K562 (cell line): Measurements from ENCODE around the gene TBCC. TPM values are rescaled to one million over a fixed set of nuclear protein-coding genes. Genes with fewer than 3 reads are reported as not detected.

Source experiments
- BACH1 ChIP-seq: fragments of 200-800 bp; sonication (Bioruptor generic); IDR thresholded peaks from 2 replicates; pipeline ENCODE4 v1.6.1; 2016; ENCODE audit warnings: missing genetic modification characterization, missing compliant biosample characterization
- CHD1 ChIP-seq: fragments of 200-600 bp; sonication (generic); IDR thresholded peaks from one replicate; pipeline ENCODE4 v1.6.1; 2012; ENCODE audit warnings: mild to moderate bottlenecking, moderate library complexity, low read length, inconsistent platforms
- ELF1 ChIP-seq: fragments of 200-800 bp; sonication (Bioruptor generic); IDR thresholded peaks from 2 replicates; pipeline ENCODE4 v1.6.1; 2016; ENCODE audit warnings: missing genetic modification characterization, missing compliant biosample characterization
- FOXM1 ChIP-seq, 2 experiments: fragments of 450-650 bp in 1 of 2; sonication (generic) in 1 of 2; formaldehyde crosslinking in 1 of 2; IDR thresholded peaks; 2 replicates each; pipeline versions ENCODE4 v1.6.1 to v1.9.0; 2017 to 2022; ENCODE audit warnings: low read depth in 2 of 2, mild to moderate bottlenecking in 2 of 2, missing genetic modification reagents in 1 of 2, moderate library complexity in 1 of 2
- GTF2F1 ChIP-seq: IDR thresholded peaks from 2 replicates; pipeline ENCODE4 v1.6.1; 2011; ENCODE audit warnings: low read depth, low read length, improper control_type of control experiment
- HDAC6 ChIP-seq: IDR thresholded peaks from 2 replicates; pipeline ENCODE4 v1.6.1; 2012; ENCODE audit warnings: low read depth, mild to moderate bottlenecking, control low read depth, inconsistent platforms, low read length, moderate library complexity
- HMGN3 ChIP-seq: IDR thresholded peaks from 2 replicates; pipeline ENCODE4 v1.6.1; 2011; ENCODE audit warnings: borderline replicate concordance, low read depth, mild to moderate bottlenecking, mixed read lengths, low read length; ENCODE audit not compliant: insufficient read length; ENCODE audit errors: extremely low read depth
- MYC ChIP-seq, 2 experiments: fragments of 250-450 bp in 1 of 2; sonication (Bioruptor Pico) in 1 of 2; IDR thresholded peaks; 2 replicates each; pipeline versions ENCODE4 v1.5.1 to v1.6.1; 2012 to 2021; ENCODE audit warnings: low read depth in 2 of 2, borderline replicate concordance in 1 of 2, improper control_type of control experiment in 1 of 2, low read length in 1 of 2, mild to moderate bottlenecking in 1 of 2, moderate library complexity in 1 of 2
- POLR2G ChIP-seq: fragments of 200-400 bp; formaldehyde crosslinking; IDR thresholded peaks from 2 replicates; pipeline ENCODE4 v1.6.1; 2017; ENCODE audit warnings: low read depth, mild to moderate bottlenecking, antibody characterized with exemption, low read length, moderate library complexity
- TRIM28 ChIP-seq: fragments of 450-650 bp; IDR thresholded peaks from 2 replicates; pipeline ENCODE4 v1.6.1; 2017
- YY1 ChIP-seq, 3 experiments: IDR thresholded peaks; 2 replicates each; pipeline ENCODE4 v1.6.1; 2011; ENCODE audit warnings: low read length in 2 of 3, mild to moderate bottlenecking in 2 of 3, moderate library complexity in 2 of 3, borderline replicate concordance in 1 of 3, control low read depth in 1 of 3, low read depth in 1 of 3; ENCODE audit not compliant: insufficient read depth in 3 of 3, insufficient replicate concordance in 2 of 3, control insufficient read depth in 1 of 3, insufficient read length in 1 of 3; ENCODE audit errors: extremely low read depth in 1 of 3
- ZNF766 ChIP-seq: fragments of 200-800 bp; sonication (Bioruptor generic); conservative IDR thresholded peaks from 2 replicates; pipeline ENCODE4 v1.6.1; 2016; ENCODE audit warnings: missing genetic modification characterization, missing compliant biosample characterization
- polyA plus RNA-seq, 8 experiments: library from polyadenylated mRNA; depleted of rRNA in 4 of 8; stranded (reverse) in 5 of 8; unstranded in 3 of 8; fragments of >200 nt; fragmentation: Nextera tagmentation in 2 of 8; fragmentation: Illumina TruSeq in 1 of 8; extraction: Ambion mirVana in 2 of 8; extraction: Trizol in 1 of 8; gene quantifications; 2 replicates each; pipeline versions ENCODE4 v1.2.1 to v1.2.3, GENCODE V29; 2011 to 2014; ENCODE audit warnings: inconsistent platforms in 1 of 8, missing spikeins in 1 of 8
- total RNA-seq, 7 experiments: library from RNA; depleted of rRNA in 6 of 7; stranded (reverse); fragments of >200 nt in 6 of 7; fragmentation: Illumina TruSeq in 2 of 7; extraction: Trizol in 2 of 7; gene quantifications; 2 replicates each; pipeline versions ENCODE4 v1.2.1 to v1.2.3, GENCODE V29; 2011 to 2021; ENCODE audit warnings: low replicate concordance in 1 of 7
- TF ChIP-seq, protein P1 (sequence below), 2 experiments: IDR thresholded peaks; 2 replicates each; pipeline ENCODE4 v1.6.1; 2011; ENCODE audit warnings: borderline replicate concordance in 1 of 2, control low read depth in 1 of 2, low read depth in 1 of 2, low read length in 1 of 2, mild to moderate bottlenecking in 1 of 2, mixed read lengths in 1 of 2, moderate library complexity in 1 of 2; ENCODE audit not compliant: insufficient read depth in 1 of 2, insufficient read length in 1 of 2, poor library complexity in 1 of 2, severe bottlenecking in 1 of 2; ENCODE audit errors: extremely low read depth in 1 of 2
- TF ChIP-seq, protein P2 (sequence below), 3 experiments: fragments of 200-800 bp in 1 of 3; fragments of 250-450 bp in 1 of 3; fragments of 450-650 bp in 1 of 3; sonication (Bioruptor Pico) in 1 of 3; sonication (Bioruptor generic) in 1 of 3; formaldehyde crosslinking in 1 of 3; IDR thresholded peaks; 2 replicates each; pipeline versions ENCODE4 v1.6.1 to v1.8.0; 2016 to 2022; ENCODE audit warnings: mild to moderate bottlenecking in 2 of 3, missing genetic modification characterization in 2 of 3, missing compliant biosample characterization in 1 of 3, moderate library complexity in 1 of 3

The TBCC gene
- total and polyA plus RNA-seq, 9 of the 15 experiments (the other 6 are each of a cell fraction or from before 2014, with no cell fraction given), result 2.8 to 34.1 (median 23.3) TPM

DNA sequence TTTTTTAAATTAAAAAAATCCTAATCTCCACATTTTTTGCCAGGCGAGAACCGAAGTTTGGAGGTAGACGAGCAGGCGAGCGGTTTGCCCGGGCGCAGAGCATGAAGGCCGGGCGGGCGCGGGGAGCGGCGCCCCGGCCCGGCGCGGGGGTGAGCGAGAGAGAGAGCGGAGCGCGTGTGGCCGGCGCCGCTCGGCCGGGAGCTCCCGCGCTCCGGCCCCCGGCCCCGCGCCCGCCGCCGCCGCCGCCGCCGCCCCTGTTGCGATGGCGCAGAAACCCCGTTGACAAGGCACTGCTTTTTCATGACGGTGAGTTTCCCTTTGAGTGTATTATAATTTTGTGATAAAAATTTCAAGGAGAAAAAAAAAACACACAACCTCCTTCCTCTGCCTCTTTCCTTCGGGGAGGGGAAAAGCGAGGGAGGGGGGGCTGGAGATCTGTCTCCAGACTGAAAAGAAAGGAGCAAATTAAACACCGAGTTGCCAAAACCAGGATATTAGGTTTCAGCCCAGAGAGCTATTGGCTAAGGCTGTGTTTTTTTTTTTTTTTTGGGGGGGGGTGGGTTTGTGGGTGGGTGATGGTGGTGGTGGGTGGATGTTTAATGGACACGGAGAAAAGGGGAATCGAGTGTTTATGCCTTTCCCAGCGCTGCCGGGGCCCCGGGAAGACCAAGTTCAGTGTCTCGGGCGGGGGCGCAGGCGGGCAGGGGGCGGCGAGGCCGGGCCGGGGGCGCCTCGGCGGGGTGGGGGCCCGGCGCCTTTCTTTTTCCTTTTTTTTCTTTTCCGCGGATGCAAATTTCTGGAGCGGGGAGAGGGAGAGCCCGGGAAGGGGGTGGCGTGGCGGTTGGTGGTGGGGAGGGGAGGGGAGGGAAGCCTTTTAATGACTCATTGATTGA, 36.1 kb upstream of the TBCC start, which contains the start of gene BICRAL (continued):
- 0 out of 2 replicates have a peak, but pooled peaks have one; percentile 26 for TF ChIP-seq BACH1 (tag)
- peak; percentile 5 for TF ChIP-seq HMGN3
- no peak for TF ChIP-seq HDAC6
- TF ChIP-seq ELF1 (tag), result peak; percentile 44
- TF ChIP-seq FOXM1 (IDR thresholded peaks at IDR 0.05; ENCODE audit: low read depth), result 0 out of 2 replicates have a peak, but pooled peaks have one; percentile 21
- TF ChIP-seq FOXM1 (CRISPR knock-in tag; IDR thresholded peaks at IDR 0.05; ENCODE audit: low read depth), result no peak
- TF ChIP-seq, protein P1, sequence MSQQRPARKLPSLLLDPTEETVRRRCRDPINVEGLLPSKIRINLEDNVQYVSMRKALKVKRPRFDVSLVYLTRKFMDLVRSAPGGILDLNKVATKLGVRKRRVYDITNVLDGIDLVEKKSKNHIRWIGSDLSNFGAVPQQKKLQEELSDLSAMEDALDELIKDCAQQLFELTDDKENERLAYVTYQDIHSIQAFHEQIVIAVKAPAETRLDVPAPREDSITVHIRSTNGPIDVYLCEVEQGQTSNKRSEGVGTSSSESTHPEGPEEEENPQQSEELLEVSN (IDR thresholded peaks at IDR 0.05; ENCODE audit: borderline replicate concordance in 1 of 2, extremely low read depth in 1 of 2, insufficient read depth in 1 of 2, insufficient read length in 1 of 2, low read depth in 1 of 2, low read length in 1 of 2, poor library complexity in 1 of 2, severe bottlenecking in 1 of 2), result peak; percentile 61 to 76
- no peak for TF ChIP-seq TRIM28
- peak; percentile 71 for TF ChIP-seq MYC (IDR thresholded peaks at IDR 0.05; ENCODE audit: low read depth, low read length)
- no peak for TF ChIP-seq MYC (CRISPR knock-in tag; IDR thresholded peaks at IDR 0.05; ENCODE audit: borderline replicate concordance, low read depth)
- peak; percentile 71 for TF ChIP-seq ZNF766 (CRISPR knock-in tag)
- TF ChIP-seq YY1 (IDR thresholded peaks at IDR 0.05; ENCODE audit: borderline replicate concordance in 1 of 3, control insufficient read depth in 1 of 3, extremely low read depth in 1 of 3, insufficient read depth in 3 of 3, insufficient read length in 1 of 3, insufficient replicate concordance in 2 of 3, low read depth in 1 of 3, low read length in 2 of 3), result peak in 2 of 3 experiments; percentile 66 to 74
- TF ChIP-seq, protein P2, sequence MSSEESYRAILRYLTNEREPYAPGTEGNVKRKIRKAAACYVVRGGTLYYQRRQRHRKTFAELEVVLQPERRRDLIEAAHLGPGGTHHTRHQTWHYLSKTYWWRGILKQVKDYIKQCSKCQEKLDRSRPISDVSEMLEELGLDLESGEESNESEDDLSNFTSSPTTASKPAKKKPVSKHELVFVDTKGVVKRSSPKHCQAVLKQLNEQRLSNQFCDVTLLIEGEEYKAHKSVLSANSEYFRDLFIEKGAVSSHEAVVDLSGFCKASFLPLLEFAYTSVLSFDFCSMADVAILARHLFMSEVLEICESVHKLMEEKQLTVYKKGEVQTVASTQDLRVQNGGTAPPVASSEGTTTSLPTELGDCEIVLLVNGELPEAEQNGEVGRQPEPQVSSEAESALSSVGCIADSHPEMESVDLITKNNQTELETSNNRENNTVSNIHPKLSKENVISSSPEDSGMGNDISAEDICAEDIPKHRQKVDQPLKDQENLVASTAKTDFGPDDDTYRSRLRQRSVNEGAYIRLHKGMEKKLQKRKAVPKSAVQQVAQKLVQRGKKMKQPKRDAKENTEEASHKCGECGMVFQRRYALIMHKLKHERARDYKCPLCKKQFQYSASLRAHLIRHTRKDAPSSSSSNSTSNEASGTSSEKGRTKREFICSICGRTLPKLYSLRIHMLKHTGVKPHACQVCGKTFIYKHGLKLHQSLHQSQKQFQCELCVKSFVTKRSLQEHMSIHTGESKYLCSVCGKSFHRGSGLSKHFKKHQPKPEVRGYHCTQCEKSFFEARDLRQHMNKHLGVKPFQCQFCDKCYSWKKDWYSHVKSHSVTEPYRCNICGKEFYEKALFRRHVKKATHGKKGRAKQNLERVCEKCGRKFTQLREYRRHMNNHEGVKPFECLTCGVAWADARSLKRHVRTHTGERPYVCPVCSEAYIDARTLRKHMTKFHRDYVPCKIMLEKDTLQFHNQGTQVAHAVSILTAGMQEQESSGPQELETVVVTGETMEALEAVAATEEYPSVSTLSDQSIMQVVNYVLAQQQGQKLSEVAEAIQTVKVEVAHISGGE (CRISPR knock-in tag; IDR thresholded peaks at IDR 0.05), result peak in 1 of 3 experiments; percentile 45; a peak in 1 of 6 replicates
- peak; percentile 89 for TF ChIP-seq POLR2G
- peak; percentile 25; the same call in 1 of the 2 replicates for TF ChIP-seq GTF2F1
- TF ChIP-seq CHD1, result peak; percentile 65
- TF ChIP-seq, all 486 proteins: peak for 44
